GM13976 (cell line): ENCODE data around the gene PLA1A.

Experiments used
- DNase-seq: peaks from one replicate; pipeline ENCODE4 v3.0.0; 2012; ENCODE audit warnings: low spot score
- CTCF ChIP-seq: IDR thresholded peaks from 2 replicates; pipeline ENCODE4 v1.5.1; 2012; ENCODE audit warnings: borderline replicate concordance, mild to moderate bottlenecking; ENCODE audit not compliant: insufficient read depth; ENCODE audit errors: extremely low read depth, missing control alignments, control extremely low read depth
- in situ Hi-C: fragments of 300-500 bp; cut with MboI; formaldehyde crosslinking; loops from one replicate; pipeline ENCODE4 v1.12.0; 2022; ENCODE audit warnings: low sequenced_read_pairs, mixed read lengths, inconsistent platforms; ENCODE audit not compliant: unreplicated experiment

PLA1A gene

GRCh38 chr3:119608405-119609000 lies 10.8 kb downstream of the PLA1A start:
- no peak for DNase-seq
- TF ChIP-seq CTCF, result no peak
- in situ Hi-C loops, result no loop called here

- in situ Hi-C loops, result no loop called here
- no peak for TF ChIP-seq CTCF
- DNase-seq, result no peak
These were observed 11.6 kb downstream of the PLA1A start for GRCh38 chr3:119609301-119609700.

- in situ Hi-C loops, result no loop called here
- no peak for TF ChIP-seq CTCF
- DNase-seq, result no peak
These were observed 14.0 kb downstream of the PLA1A start for GRCh38 chr3:119611664-119612063.

GRCh38 chr3:119613201-119613600 lies 15.5 kb downstream of the PLA1A start:
- no peak for DNase-seq
- no peak for TF ChIP-seq CTCF
- in situ Hi-C loops, result no loop called here

- in situ Hi-C loops, result no loop called here
- no peak for TF ChIP-seq CTCF
- no peak for DNase-seq
These were observed 16.2 kb downstream of the PLA1A start for GRCh38 chr3:119613872-119614271.

- DNase-seq, result no peak
- TF ChIP-seq CTCF, result no peak
- in situ Hi-C loops, result no loop called here
These were observed 18.4 kb downstream of the PLA1A start for GRCh38 chr3:119616056-119616455.

GRCh38 chr3:119619094-119619493 lies 21.4 kb downstream of the PLA1A start:
- in situ Hi-C loops, result no loop called here
- DNase-seq, result no peak
- TF ChIP-seq CTCF, result no peak
